Suprapubic skin (tissue), 4 donors: ENCODE measurements around the gene IL11RA. TPM values are rescaled to one million over a fixed set of nuclear protein-coding genes. Genes with fewer than 3 reads are reported as not detected.

Experiments
- DNase-seq, 2 donors: peaks; one replicate each; pipeline ENCODE4 v3.0.0-alpha.2; 2019; ENCODE audit warnings: low spot score in 2 of 2
- H3K27ac ChIP-seq: fragments of 200-600 bp; sonication (generic); one replicate; pipeline ENCODE4 v1.5.1; 2019
- H3K27me3 ChIP-seq: fragments of 200-600 bp; sonication (generic); one replicate; pipeline ENCODE4 v1.5.1; 2019
- H3K36me3 ChIP-seq: fragments of 200-600 bp; sonication (generic); one replicate; pipeline ENCODE4 v1.5.1; 2019
- H3K4me1 ChIP-seq: fragments of 200-600 bp; sonication (generic); one replicate; pipeline ENCODE4 v1.5.1; 2019
- H3K4me3 ChIP-seq: fragments of 200-600 bp; sonication (generic); one replicate; pipeline ENCODE4 v1.5.1; 2019; ENCODE audit warnings: mild to moderate bottlenecking
- H3K9me3 ChIP-seq: fragments of 200-600 bp; sonication (generic); one replicate; pipeline ENCODE4 v1.5.1; 2019
- EP300 ChIP-seq: sonication (generic); formaldehyde crosslinking; IDR thresholded peaks from one replicate; pipeline ENCODE4 v1.6.1; 2017; ENCODE audit warnings: antibody characterized with exemption
- POLR2A ChIP-seq, 2 donors: fragments of 450-650 bp; IDR thresholded peaks; one replicate each; pipeline ENCODE4 v1.6.1; 2017; ENCODE audit warnings: antibody characterized with exemption in 2 of 2, mild to moderate bottlenecking in 2 of 2, moderate library complexity in 2 of 2
- POLR2AphosphoS5 ChIP-seq, 3 donors: sonication (generic); formaldehyde crosslinking; IDR thresholded peaks; one replicate each; pipeline ENCODE4 v1.6.1; 2017; ENCODE audit warnings: antibody characterized with exemption in 3 of 3
- WGBS: methylation state at CpG from one replicate; pipeline ENCODE4 v1.1.5; 2018; 5-methylcytosine and 5-hydroxymethylcytosine counted together
- total RNA-seq, 4 donors: library from RNA; depleted of rRNA; stranded (reverse); fragments of >200 nt; gene quantifications; one replicate each; pipeline ENCODE4 v1.1.0, GENCODE V29; 2016
- TF ChIP-seq, protein P1 (sequence below), 2 donors: fragments of 200-600 bp in 1 of 2; fragments of 450-650 bp in 1 of 2; sonication (generic) in 1 of 2; IDR thresholded peaks; one replicate each; pipeline ENCODE4 v1.5.1; 2016 to 2019; ENCODE audit warnings: antibody characterized with exemption in 2 of 2, mild to moderate bottlenecking in 1 of 2, moderate library complexity in 1 of 2

IL11RA gene
- total RNA-seq, 4 donors from 2014 or later = 23.4 to 114 (median 39.3) TPM

DNA sequence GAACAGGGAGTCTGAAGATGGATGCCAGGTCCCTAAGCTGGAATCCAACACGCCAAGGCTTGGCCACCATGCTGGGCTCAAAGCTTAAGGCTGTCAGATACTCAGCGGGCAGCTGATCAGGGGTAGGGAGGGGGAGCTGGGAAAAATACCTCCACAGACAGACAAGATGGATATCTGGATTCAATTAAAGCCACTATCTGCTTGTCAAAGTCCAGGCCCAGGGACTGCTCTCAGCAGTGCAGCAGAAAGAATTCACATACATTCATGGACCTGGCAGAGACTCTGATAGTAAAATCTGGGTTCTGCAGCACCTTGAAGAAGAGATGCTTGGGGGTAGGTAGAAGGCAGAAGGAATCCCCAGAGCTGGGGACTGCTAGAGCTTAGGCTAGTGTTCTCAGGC lies 36.9 kb upstream of the IL11RA start:
- 92% methylated on average over 2 of the region's 2 CpGs for WGBS
- no peak overlapping the region for H3K4me3 ChIP-seq
- H3K36me3 ChIP-seq = peaks cover 49% of the 10 kb centered on the region
- TF ChIP-seq POLR2AphosphoS5 (IDR thresholded peaks at IDR 0.05) = no peak
- TF ChIP-seq EP300 = no peak
- TF ChIP-seq, protein P1, sequence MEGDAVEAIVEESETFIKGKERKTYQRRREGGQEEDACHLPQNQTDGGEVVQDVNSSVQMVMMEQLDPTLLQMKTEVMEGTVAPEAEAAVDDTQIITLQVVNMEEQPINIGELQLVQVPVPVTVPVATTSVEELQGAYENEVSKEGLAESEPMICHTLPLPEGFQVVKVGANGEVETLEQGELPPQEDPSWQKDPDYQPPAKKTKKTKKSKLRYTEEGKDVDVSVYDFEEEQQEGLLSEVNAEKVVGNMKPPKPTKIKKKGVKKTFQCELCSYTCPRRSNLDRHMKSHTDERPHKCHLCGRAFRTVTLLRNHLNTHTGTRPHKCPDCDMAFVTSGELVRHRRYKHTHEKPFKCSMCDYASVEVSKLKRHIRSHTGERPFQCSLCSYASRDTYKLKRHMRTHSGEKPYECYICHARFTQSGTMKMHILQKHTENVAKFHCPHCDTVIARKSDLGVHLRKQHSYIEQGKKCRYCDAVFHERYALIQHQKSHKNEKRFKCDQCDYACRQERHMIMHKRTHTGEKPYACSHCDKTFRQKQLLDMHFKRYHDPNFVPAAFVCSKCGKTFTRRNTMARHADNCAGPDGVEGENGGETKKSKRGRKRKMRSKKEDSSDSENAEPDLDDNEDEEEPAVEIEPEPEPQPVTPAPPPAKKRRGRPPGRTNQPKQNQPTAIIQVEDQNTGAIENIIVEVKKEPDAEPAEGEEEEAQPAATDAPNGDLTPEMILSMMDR (IDR thresholded peaks at IDR 0.05) = no peak
- TF ChIP-seq POLR2A (IDR thresholded peaks at IDR 0.05) = no peak
- H3K27ac ChIP-seq = no peak overlapping the region
- no peak for DNase-seq
- no peaks in the 10 kb centered on the region for H3K27me3 ChIP-seq
- H3K4me1 ChIP-seq = peaks cover 37% of the 10 kb centered on the region
- no peaks in the 10 kb centered on the region for H3K9me3 ChIP-seq

DNA sequence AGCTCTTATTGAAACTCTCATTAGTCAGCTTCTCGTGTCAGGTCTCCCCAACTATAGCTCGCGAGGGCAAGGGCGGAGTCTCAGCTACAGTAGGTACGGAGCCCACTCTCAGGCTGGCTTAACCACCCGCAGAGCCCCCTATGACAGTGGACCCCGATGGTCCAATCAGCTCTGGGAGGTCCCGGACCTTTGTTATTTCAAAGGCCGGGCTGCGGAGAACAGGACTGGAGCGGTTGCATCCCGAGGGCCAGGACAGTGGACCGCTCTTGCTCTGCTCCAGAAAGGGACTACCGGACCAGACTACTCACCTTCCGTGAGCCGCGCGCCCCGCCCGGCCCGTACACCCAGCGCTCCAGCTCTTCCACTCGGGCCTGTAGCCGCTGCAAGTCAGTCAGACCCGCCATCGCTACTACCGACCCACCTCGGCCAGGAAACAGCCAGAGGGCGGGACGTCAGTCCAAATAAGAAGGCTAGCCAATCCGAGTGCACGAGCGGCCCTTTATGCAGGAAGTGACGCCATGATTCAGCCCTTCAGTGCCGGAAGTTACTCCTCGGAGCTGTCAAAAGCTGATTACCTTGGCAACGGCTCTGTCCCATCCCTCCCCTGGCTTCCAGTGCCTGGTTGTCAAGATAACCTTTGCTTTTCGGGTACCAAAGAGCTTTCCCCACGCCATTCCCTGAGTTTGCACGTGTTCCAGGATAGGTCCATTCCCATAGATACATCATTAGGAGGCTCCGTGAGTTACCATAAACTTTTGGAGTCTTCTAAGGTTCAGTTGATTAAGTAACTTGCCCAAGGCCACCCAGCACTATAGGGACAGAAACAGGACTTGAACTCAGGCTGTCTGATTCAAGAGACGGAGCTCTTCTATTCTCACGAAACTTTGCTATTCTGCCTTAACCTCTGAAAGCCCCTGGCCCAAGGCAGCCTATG lies 31.7 kb upstream of the IL11RA start, which contains the start of gene DCTN3:
Gene DCTN3 (minus strand): TSS at position 435 of the 934 bp plus-strand sequence. CDS start 31 bp downstream, at position 404.
- H3K27ac ChIP-seq = peak within 1 kb of the TSS; percentile 25
- peak within 1 kb of the TSS; percentile 84 for H3K4me3 ChIP-seq
- 16% methylated on average over 11 of the region's 43 CpGs for WGBS
- peak in 1 of 3 donors; percentile 53 for TF ChIP-seq POLR2AphosphoS5 (IDR thresholded peaks at IDR 0.05)
- TF ChIP-seq, protein P1 (IDR thresholded peaks at IDR 0.05) = no peak
- peaks cover 29% of the 10 kb centered on the region for H3K27me3 ChIP-seq
- peaks cover 32% of the 10 kb centered on the region for H3K36me3 ChIP-seq
- peak; percentile 96 to 97 for DNase-seq
- H3K4me1 ChIP-seq = peaks cover 39% of the 10 kb centered on the region
- no peaks in the 10 kb centered on the region for H3K9me3 ChIP-seq

DNA sequence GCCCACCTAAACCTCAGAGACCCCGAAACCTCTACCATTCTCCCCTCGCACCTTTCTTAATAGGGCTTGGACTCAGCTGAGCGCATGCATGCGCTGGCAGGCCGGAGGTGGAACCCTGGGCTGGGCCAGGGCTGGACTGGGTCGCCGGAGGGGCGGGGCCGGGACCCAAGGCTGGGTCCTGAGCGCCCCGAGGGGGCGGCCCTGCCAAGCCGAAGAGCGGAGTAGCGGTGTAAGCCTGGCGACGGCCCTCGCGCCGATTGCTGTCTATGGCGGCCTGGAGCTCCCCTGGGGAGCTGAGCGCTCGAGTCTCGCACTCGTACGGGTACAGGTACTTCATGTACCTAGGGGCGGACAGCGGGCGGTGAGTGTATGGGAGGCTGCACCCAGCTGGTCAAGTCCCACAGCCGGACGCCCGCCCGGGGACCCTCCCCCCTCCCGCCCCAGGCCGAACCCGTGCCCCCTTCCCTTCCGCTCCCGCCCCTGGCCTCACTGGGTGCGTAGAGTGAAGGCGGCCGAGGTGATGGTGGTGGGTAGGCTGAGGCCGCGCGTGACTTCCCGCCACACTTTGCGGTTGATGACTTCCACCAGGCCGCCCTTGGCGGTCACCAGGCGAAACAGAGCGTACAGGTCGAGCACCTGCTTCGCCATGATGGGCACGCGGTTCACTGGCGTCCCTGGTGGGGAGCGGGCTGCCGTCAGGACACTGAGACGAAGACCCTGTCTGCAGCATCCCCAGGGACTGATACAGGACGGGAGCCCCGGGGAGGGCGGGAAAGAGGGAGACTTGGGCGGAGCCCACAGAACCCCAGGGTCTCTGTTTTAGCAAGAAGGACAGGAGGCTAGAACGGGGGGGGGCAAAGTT lies 28.4 kb upstream of the IL11RA start:
- Histone ChIP-seq H3K4me3 (peak overlapping the region; percentile 12), H3K27me3 (peaks cover 61% of the 10 kb centered on the region), H3K36me3 (no peaks in the 10 kb centered on the region), H3K9me3 (no peaks in the 10 kb centered on the region), H3K27ac (no peak overlapping the region), H3K4me1 (peaks cover 46% of the 10 kb centered on the region)
- 54% methylated on average over 12 of the region's 63 CpGs for WGBS
- no peak for TF ChIP-seq POLR2AphosphoS5 (IDR thresholded peaks at IDR 0.05)
- no peak for TF ChIP-seq EP300
- TF ChIP-seq POLR2A (IDR thresholded peaks at IDR 0.05) = no peak
- TF ChIP-seq, protein P1 (IDR thresholded peaks at IDR 0.05) = no peak
- no peak for DNase-seq

DNA sequence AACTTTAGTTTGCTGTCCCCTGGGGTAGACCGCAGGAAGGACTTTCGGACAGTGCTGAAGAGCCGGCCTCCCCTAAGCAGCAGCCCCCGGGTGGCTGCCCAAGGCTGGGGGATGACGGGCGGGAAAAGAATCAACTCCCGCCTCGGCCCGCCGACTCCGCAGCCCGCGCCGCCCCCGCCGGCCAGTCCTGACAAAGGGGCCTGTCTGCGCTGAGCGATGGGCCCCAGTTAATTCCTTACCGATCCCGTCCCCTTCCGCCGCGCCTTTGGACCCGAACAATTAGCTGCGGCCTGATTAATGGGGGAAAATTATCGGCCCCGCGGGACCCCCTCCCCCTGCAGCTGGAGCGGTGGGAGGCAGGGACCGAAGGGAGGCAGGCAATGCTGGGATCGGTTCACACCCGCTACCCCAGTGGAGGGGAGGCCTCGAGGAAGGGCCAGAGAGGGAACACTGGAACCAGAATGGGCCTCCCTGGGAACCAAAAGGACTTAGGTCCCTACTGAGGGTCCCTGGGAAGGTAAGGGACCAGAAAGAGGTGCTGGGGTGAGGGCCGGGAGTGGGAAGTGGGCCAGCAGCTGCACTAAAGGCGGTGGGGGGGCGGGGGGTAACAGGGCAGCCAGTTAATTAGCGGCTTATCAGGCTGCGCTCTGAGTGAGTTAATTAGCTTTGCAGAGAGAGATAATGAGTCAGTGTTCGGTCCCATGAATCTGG lies 27.4 kb upstream of the IL11RA start:
- Histone ChIP-seq H3K27me3 (peaks cover 71% of the 10 kb centered on the region), H3K4me1 (peaks cover 45% of the 10 kb centered on the region), H3K27ac (no peak overlapping the region), H3K9me3 (no peaks in the 10 kb centered on the region), H3K36me3 (no peaks in the 10 kb centered on the region), H3K4me3 (no peak overlapping the region)
- no peak for DNase-seq
- 46% methylated on average over 24 of the region's 39 CpGs for WGBS
- no peak for TF ChIP-seq EP300
- TF ChIP-seq POLR2A (IDR thresholded peaks at IDR 0.05) = no peak
- TF ChIP-seq, protein P1 (IDR thresholded peaks at IDR 0.05) = no peak
- no peak for TF ChIP-seq POLR2AphosphoS5 (IDR thresholded peaks at IDR 0.05)
